NB4 (cell line): ENCODE measurements around the gene UBD.

Experiments
- CTCF ChIP-seq: IDR thresholded peaks from one replicate; pipeline ENCODE4 v1.5.1; 2012; ENCODE audit warnings: low read depth, low read length
- MAX ChIP-seq: IDR thresholded peaks from 2 replicates; pipeline ENCODE4 v1.6.1; 2011; ENCODE audit warnings: low read depth, low read length
- MYC ChIP-seq: IDR thresholded peaks from 2 replicates; pipeline ENCODE4 v1.6.1; 2011; ENCODE audit warnings: low read depth, low read length
- POLR2A ChIP-seq: IDR thresholded peaks from 2 replicates; pipeline ENCODE4 v1.6.1; 2011; ENCODE audit warnings: mild to moderate bottlenecking; ENCODE audit not compliant: insufficient read length; ENCODE audit errors: extremely low read depth

GRCh38 chr6:29527564-29527963 is 32.0 kb downstream of the UBD start:
- TF ChIP-seq CTCF (no peak), POLR2A (no peak), MAX (no peak), MYC (no peak)
